SK-N-SH treated with all-trans-retinoic acid at 6 μM for 48 hours (cell line): ENCODE measurements around the gene POU2F1.

Source experiments
- ARNTL ChIP-seq: fragments of 450-650 bp; formaldehyde crosslinking; IDR thresholded peaks from 2 replicates; pipeline ENCODE4 v1.5.0; 2020; ENCODE audit warnings: low read depth, mild to moderate bottlenecking, moderate library complexity, borderline replicate concordance
- BACH2 ChIP-seq: fragments of 250-450 bp; sonication (Bioruptor Pico); IDR thresholded peaks from 2 replicates; pipeline ENCODE4 v1.9.0; 2021; ENCODE audit warnings: mild to moderate bottlenecking, borderline replicate concordance
- TCF4 ChIP-seq: fragments of 250-450 bp; sonication (Bioruptor Pico); IDR thresholded peaks from 2 replicates; pipeline ENCODE4 v1.8.0; 2021; ENCODE audit warnings: mild to moderate bottlenecking, moderate library complexity, borderline replicate concordance
- ZFP30 ChIP-seq: fragments of 450-650 bp; formaldehyde crosslinking; IDR thresholded peaks from 2 replicates; pipeline ENCODE4 v1.5.0; 2022; ENCODE audit warnings: mild to moderate bottlenecking, moderate library complexity

- TF ChIP-seq ZFP30 (CRISPR knock-in tag) (no peak), ARNTL (no peak), TCF4 (CRISPR knock-in tag) (no peak), BACH2 (CRISPR knock-in tag) (no peak)
Measured at GRCh38 chr1:167333703-167334102, 113.0 kb downstream of the POU2F1 start.
